WI38 (cell line): ENCODE data around the gene OCA2.
"Not testable (repeated sequence)": the region's sequence is repeated elsewhere in the genome, so short reads cannot be mapped to it uniquely, and the experiment has no call there.

Experiments used
- H3K4me3 ChIP-seq: 2 replicates; pipeline ENCODE4 v1.5.1; 2011; ENCODE audit warnings: low read depth, mild to moderate bottlenecking, control low read depth, low read length
- TF ChIP-seq, protein P1 (sequence below): IDR thresholded peaks from 2 replicates; pipeline ENCODE4 v1.5.1; 2012; ENCODE audit warnings: low read depth, mild to moderate bottlenecking, control low read depth, low read length

OCA2 gene

DNA sequence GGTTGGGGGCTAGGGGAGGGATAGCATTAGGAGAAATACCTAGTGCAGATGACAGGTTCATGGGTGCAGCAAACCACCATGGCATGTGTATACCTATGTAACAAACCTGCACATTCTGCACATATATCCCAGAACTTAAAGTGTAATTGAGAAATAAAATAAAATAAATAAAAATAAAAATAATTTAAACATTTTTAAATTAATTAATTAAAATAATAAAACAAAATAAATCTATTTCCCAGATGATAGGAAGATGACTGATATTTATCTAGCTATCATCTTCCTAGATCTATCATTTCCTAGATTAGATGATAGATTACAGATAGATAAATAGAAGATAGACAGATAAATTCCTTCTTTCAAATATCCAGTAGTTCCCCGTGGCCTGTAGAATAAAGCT lies 137.3 kb downstream of the OCA2 start:
- no peak overlapping the region for H3K4me3 ChIP-seq
- TF ChIP-seq, protein P1, sequence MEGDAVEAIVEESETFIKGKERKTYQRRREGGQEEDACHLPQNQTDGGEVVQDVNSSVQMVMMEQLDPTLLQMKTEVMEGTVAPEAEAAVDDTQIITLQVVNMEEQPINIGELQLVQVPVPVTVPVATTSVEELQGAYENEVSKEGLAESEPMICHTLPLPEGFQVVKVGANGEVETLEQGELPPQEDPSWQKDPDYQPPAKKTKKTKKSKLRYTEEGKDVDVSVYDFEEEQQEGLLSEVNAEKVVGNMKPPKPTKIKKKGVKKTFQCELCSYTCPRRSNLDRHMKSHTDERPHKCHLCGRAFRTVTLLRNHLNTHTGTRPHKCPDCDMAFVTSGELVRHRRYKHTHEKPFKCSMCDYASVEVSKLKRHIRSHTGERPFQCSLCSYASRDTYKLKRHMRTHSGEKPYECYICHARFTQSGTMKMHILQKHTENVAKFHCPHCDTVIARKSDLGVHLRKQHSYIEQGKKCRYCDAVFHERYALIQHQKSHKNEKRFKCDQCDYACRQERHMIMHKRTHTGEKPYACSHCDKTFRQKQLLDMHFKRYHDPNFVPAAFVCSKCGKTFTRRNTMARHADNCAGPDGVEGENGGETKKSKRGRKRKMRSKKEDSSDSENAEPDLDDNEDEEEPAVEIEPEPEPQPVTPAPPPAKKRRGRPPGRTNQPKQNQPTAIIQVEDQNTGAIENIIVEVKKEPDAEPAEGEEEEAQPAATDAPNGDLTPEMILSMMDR: no peak

DNA sequence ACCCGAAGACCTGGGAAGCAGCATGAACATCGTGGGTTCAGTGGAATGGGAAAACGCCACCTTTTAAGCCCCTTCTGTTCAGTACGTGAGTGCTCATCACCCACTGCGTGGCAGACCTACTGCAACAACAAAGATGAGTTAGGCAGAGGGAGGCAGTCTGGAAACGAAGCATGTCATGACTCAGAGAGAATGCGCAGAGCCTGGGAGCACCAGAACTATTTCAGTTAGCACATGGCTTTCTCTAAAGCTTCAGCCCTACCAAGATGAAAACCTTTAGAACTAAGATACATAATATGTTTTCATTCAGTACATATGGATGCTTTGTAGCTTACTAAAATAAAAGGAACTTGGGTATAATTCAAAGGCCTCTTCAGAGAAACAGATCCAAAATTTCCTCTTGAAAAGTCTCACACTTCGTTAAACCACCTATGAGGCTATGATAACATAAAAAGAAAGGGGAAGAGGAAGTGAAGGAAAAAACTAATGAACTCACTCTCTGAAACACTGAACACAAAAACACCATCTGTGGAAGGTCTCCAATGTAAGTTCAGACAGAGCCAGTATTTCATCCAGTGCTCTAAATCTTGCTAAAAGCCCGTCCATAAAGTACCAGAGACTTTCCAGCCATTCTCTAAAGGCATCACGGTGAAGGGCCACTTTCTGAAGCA lies 140.1 kb downstream of the OCA2 start:
- no peak overlapping the region for H3K4me3 ChIP-seq
- TF ChIP-seq, protein P1: no peak

GRCh38 chr15:27956285-27956684 lies 142.8 kb downstream of the OCA2 start:
- H3K4me3 ChIP-seq: no peak overlapping the region
- TF ChIP-seq, protein P1: no peak

GRCh38 chr15:27955087-27955486 lies 144.0 kb downstream of the OCA2 start:
- TF ChIP-seq, protein P1: no peak
- no peak overlapping the region for H3K4me3 ChIP-seq

DNA sequence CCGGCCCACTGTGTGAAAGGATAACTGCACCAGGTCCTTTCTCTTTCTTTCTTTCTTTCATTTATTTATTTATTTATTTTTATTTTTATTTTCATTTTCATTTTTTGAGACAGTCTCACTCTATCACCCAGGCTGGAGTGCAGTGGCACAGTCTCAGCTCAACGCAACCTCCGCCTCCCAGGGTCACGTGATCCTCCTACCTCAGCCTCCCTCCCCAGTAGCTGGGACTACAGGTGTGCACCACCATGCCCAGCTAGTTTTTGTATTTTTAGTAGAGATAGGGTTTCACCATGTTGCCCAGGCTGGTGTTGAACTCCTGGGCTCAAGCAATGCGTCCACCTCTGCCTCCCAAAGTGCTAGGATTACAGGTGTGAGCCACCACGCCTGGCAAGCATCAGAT lies 146.5 kb downstream of the OCA2 start:
- H3K4me3 ChIP-seq: not testable (repeated sequence)

GRCh38 chr15:27951191-27951890 lies 147.8 kb downstream of the OCA2 start:
- TF ChIP-seq, protein P1: no peak
- no peak overlapping the region for H3K4me3 ChIP-seq

- TF ChIP-seq, protein P1: no peak
- H3K4me3 ChIP-seq: no peak overlapping the region
These were observed 150.0 kb downstream of the OCA2 start for GRCh38 chr15:27949089-27949488.
